Adipose tissue (tissue), 3 donors: ENCODE results near the gene FSTL5. TPM values are rescaled to one million over a fixed set of nuclear protein-coding genes. Genes with fewer than 3 reads are reported as not detected.
"Not testable (repeated sequence)": the region's sequence is repeated elsewhere in the genome, so short reads cannot be mapped to it uniquely, and the experiment has no call there.

Experiments used
- H3K27ac ChIP-seq: one replicate; pipeline ENCODE4 v1.5.1; 2013; ENCODE audit warnings: low read depth, low read length
- WGBS, 3 donors: extraction: QIAGEN DNeasy Blood & Tissue Kit; methylation state at CpG; one replicate each; pipeline ENCODE4 v1.1.7; 2013; 5-methylcytosine and 5-hydroxymethylcytosine counted together
- polyA plus RNA-seq, 3 donors: library from polyadenylated mRNA; stranded (reverse); fragments of 200-250 nt; gene quantifications; one replicate each; pipeline ENCODE4 v1.2.3, GENCODE V29; 2013
- donor health status: healthy with polysubstance abuse.
- donor health status: Bipolar disorder and iron deficiency.
- donor health status: healthy.

Gene FSTL5
- polyA plus RNA-seq, 3 donors: 0.09 TPM; not detected in 2

GRCh38 chr4:162111078-162111477 is 52.7 kb downstream of the FSTL5 start:
- no peak overlapping the region for H3K27ac ChIP-seq
- WGBS, 3 donors: 87 to 94% (median 93%) methylated on average over 4 of the region's 4 CpGs

- no peak overlapping the region for H3K27ac ChIP-seq
- WGBS, 3 donors: 53 to 60% (median 53%) methylated on average over 5 of the region's 5 CpGs
Observed at GRCh38 chr4:162104459-162105124, 59.2 kb downstream of the FSTL5 start.

DNA sequence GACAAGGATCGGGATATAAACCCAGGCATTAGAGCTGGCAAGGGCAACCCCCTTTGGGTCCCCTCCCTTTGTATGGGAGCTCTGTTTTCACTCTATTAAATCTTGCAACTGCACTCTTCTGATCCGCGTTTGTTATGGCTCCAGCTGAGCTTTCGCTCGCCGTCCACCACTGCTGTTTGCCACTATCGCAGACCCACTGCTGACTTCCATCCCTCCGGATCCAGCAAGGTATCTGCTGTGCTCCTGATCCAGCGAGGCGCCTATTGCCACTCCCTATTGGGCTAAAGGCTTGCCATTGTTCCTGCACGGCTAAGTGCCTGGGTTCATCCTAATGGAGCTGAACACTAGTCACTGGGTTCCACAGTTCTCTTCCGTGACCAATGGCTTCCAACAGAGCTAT is 59.9 kb downstream of the FSTL5 start:
- H3K27ac ChIP-seq: not testable (repeated sequence)
- WGBS, 3 donors: 92 to 93% (median 93%) methylated on average over 12 of the region's 12 CpGs

- 40 to 64% (median 56%) methylated on average over 1 of the region's 1 CpG for WGBS, 3 donors
- no peak overlapping the region for H3K27ac ChIP-seq
Observed at GRCh38 chr4:162102713-162103112, 61.1 kb downstream of the FSTL5 start.

DNA sequence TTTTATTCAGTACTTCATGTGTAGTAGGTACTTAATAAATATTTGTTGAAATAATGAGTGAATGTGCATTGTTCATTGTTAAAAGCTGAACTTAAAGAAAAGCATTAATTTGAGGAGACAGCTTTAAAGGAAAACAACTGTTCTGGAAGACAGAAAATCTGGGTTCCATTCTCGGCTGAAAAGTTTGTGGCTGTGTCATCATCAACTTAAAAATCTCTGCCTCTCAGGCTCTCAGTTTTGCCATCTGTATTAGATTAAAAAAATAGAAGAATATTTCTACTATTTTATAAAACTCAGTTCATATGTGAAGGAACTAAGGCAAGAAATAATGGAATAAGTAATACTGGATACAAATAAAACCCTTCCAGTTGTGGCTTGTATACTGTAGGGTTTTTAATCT is 62.5 kb downstream of the FSTL5 start:
- no peak overlapping the region for H3K27ac ChIP-seq
- 43 to 69% (median 62%) methylated on average over 1 of the region's 1 CpG for WGBS, 3 donors

DNA sequence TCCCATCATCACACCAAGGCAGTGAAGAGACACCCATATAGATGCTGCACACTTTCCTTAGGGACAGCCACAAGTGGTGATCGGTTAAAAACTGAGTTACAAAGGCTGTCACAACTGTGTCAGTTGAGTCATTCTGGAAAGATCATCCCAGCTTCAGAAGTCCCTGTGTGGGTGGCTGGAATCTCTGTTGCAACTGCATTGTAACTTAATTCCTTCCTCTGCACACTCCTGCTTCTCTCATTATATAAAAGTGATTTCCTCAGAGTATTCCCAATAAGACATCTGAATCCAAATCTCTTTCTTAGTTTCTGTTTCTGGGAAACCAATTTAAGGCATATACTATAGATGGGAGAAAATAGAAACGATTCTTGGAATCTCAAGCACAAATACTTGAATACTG is 88.1 kb downstream of the FSTL5 start:
- WGBS, 3 donors: 59 to 81% (median 71%) methylated on average over 2 of the region's 2 CpGs
- no peak overlapping the region for H3K27ac ChIP-seq

GRCh38 chr4:162061214-162061613 is 102.6 kb downstream of the FSTL5 start:
- H3K27ac ChIP-seq: no peak overlapping the region
- WGBS, 3 donors: 69 to 84% (median 81%) methylated on average over 2 of the region's 2 CpGs

GRCh38 chr4:162059656-162060055 is 104.1 kb downstream of the FSTL5 start:
- no peak overlapping the region for H3K27ac ChIP-seq
- 40 to 63% (median 43%) methylated on average over 1 of the region's 1 CpG for WGBS, 3 donors

DNA sequence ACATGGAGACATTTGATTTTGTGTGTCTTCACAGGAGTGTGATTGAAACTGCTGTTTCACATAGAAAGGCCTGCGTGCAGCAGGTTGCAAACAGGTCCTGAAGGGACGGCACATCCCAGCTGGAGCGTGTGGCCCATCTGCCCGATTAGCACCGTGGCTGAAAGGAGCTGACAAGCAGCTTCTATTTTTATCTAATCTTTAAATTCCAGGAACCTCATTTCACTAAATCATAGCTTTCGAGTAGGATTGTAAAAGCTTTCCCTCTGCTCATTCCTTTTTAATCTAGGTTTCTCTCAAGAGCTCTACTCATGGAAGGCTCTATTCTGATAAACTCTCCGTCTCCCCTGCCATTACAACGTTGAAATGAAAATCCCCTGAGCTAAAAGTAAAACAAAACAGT is 106.8 kb downstream of the FSTL5 start:
- H3K27ac ChIP-seq: no peak overlapping the region
- WGBS, 3 donors: 37 to 45% (median 45%) methylated on average over 8 of the region's 8 CpGs

GRCh38 chr4:162046135-162046534 is 117.7 kb downstream of the FSTL5 start:
- 46 to 51% (median 50%) methylated on average over 4 of the region's 4 CpGs for WGBS, 3 donors
- H3K27ac ChIP-seq: no peak overlapping the region

- H3K27ac ChIP-seq: no peak overlapping the region
- WGBS, 3 donors: 48 to 57% (median 55%) methylated on average over 3 of the region's 3 CpGs
Observed at GRCh38 chr4:162038112-162038511, 125.7 kb downstream of the FSTL5 start.

- 37 to 61% (median 58%) methylated on average over 2 of the region's 2 CpGs for WGBS, 3 donors
- no peak overlapping the region for H3K27ac ChIP-seq
Observed at GRCh38 chr4:162017863-162018262, 145.9 kb downstream of the FSTL5 start.

DNA sequence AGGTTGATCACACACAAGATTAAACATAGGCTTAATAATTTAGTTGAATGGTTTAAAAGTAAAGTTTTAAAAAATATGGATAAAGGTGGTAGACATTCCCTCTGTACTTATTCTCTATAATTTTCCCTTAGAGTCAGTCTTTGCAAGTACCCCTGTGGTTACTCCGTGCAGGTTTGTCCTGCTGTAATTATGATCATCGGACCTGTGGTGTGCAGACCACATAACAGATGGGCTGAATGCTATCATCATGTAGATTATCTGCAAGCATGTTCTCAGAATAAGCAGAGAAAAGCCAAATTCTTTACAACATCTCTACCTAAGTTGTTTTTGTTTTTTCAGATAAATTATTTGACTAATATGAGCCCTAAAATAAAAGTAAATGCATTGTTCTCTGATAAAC is 146.8 kb downstream of the FSTL5 start:
- WGBS, 3 donors: 82 to 94% (median 89%) methylated on average over 2 of the region's 2 CpGs
- no peak overlapping the region for H3K27ac ChIP-seq

- 0% methylated on average over 1 of the region's 1 CpG for WGBS, 3 donors
- no peak overlapping the region for H3K27ac ChIP-seq
Observed at GRCh38 chr4:162016219-162016618, 147.6 kb downstream of the FSTL5 start.

DNA sequence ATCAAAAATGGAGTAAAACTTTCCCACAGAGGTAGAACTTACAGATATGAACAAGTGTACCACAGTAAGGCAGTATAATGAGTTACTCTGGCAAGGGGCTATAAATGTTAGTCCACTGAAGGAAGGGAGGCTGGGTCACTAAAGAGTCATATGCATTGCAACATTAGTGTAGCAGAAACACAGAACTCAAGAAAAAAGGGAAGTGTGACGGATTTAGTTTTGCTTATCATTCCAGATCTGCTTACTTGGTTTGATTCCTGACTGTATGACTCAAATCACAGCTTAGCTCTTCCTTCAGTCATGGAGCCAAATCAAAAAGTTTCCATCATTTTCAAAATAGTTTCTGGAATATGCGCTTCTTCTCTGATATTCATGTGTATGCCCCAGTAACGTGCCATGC is 148.7 kb downstream of the FSTL5 start:
- 59 to 72% (median 65%) methylated on average over 3 of the region's 3 CpGs for WGBS, 3 donors
- H3K27ac ChIP-seq: no peak overlapping the region

DNA sequence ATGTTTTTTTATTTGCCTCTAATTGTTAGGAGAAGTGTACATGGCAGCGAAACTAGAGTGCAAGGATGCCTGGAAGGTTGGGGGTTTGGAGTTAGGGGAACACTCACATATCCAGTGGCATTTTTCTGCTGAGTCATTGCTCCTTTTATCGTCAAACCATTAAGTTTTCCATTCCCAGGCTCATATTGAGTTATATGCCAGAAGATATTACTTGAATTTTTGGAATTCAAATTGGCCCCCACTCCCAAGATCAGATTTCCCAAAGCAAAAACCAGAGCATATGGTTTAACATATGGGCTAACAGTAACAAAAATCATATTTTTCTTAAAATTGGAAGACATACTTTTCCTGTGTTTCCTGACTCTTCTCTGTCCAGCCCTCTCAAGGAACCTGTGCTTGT is 152.7 kb downstream of the FSTL5 start:
- 65 to 70% (median 69%) methylated on average over 2 of the region's 2 CpGs for WGBS, 3 donors
- no peak overlapping the region for H3K27ac ChIP-seq

DNA sequence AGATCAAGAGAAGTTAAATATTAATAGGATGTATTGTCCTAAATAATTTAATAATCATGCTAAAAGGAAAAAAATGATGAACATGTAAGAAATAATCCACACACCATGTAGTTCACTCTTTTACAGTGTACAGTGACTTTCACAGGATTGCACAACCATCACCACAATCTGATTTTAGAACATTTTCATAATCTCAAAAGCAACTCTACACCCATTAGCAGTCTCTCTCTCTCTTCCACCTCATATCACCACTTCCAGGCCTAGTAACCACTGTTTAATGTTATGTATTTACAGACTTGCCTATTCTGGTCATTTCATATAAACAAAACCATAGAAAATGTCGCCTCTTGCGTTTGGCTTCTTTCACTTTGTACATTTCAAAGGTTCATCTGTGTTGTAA is 153.4 kb downstream of the FSTL5 start:
- 57 to 90% (median 88%) methylated on average over 2 of the region's 2 CpGs for WGBS, 3 donors
- no peak overlapping the region for H3K27ac ChIP-seq

DNA sequence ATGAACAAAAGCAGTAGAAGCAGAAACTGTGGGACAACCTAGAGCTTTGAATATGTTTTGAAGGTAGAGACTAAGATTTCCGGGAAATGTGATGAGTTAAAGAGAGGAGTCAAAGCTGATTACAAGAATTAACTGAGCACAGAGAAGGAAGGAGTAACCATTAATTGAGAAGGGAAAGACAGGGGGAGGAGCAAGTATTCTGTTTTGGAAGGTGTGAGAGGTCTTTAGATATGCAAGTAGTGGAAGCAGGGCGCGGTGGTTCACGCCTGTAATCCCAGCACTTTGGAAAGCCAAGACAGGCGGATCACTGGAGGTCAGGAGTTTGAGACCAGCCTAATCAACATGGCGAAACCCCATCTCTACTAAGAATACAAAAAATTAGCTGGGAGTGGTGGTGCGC is 171.5 kb downstream of the FSTL5 start:
- H3K27ac ChIP-seq: no peak overlapping the region
- WGBS, 3 donors: 83 to 89% (median 83%) methylated on average over 7 of the region's 7 CpGs

DNA sequence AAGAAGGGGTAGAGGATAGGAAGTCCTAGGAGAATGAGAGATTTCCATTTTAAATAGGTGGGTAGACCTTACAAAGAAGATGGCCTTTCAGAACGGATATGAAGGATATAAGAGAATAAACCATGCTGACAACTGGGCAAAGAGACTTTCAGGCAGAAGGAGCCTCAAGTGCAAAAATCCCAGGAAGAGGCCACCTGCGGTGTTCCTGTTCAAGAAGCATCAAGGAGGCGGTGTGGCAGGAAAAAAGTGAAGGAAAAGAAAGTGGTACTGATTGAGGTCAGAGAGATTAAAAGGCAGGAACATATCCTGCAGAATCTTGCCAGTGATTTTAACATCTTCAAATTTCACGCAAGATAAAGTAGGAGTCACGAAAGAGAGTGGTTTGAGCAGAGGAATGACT is 172.0 kb downstream of the FSTL5 start:
- 70 to 79% (median 75%) methylated on average over 5 of the region's 5 CpGs for WGBS, 3 donors

GRCh38 chr4:161990721-161991120 is 173.1 kb downstream of the FSTL5 start:
- 90 to 94% (median 90%) methylated on average over 2 of the region's 2 CpGs for WGBS, 3 donors

More for the DNA sequence above, 172.0 kb downstream of the FSTL5 start:
- H3K27ac ChIP-seq: no peak overlapping the region

GRCh38 chr4:161988946-161989345 is 174.9 kb downstream of the FSTL5 start:
- no peak overlapping the region for H3K27ac ChIP-seq

More at GRCh38 chr4:161990721-161991120, 173.1 kb downstream of the FSTL5 start:
- no peak overlapping the region for H3K27ac ChIP-seq
